K562 (cell line): ENCODE results near the gene PAPSS2. TPM values are rescaled to one million over a fixed set of nuclear protein-coding genes. Genes with fewer than 3 reads are reported as not detected.

Experiments
- ATAC-seq: fragments of 200-7000 bp; cut with Tn5 transposase; 3 replicates; pipeline ENCODE4 v1.9.1; 2020; ENCODE audit warnings: moderate library complexity
- BruUV-seq: library from RNA; stranded (reverse); fragments of 400-500 nt; replicated peaks from 2 replicates; lab custom pipeline; 2021; lab: Mats Ljungman, UMichigan
- CTCF ChIA-PET: fragments of 300-600 bp; formaldehyde crosslinking; extraction: SDS; loops from one replicate; lab custom pipeline; 2021; ENCODE audit warnings: low intra/inter-chr PET ratio; lab: Yijun Ruan, JAX
- POLR2A ChIA-PET: fragments of 300-600, 350-650 bp; sonication (Branson Sonifier 250); formaldehyde crosslinking; extraction: SDS; loops from one replicate; lab custom pipeline; 2021; ENCODE audit warnings: antibody characterized with exemption, inconsistent platforms; lab: Yijun Ruan, JAX
- DNase-seq, 4 experiments: peaks; one replicate each; pipeline versions ENCODE4 v3.0.0 to v3.0.0-alpha.2; 2011 to 2018; ENCODE audit warnings: low spot score in 3 of 4, mixed read lengths in 3 of 4; ENCODE audit errors: extremely low read depth in 1 of 4
- FAIRE-seq: peaks from 2 replicates; lab custom pipeline; 2011; peaks lifted over from hg19 to GRCh38; lab: Jason Lieb, UNC
- H2AFZ ChIP-seq: 2 replicates; pipeline ENCODE4 v1.6.0; 2011; ENCODE audit warnings: low read depth, low read length, control low read depth, inconsistent platforms
- H3K27ac ChIP-seq: fragments of 200-600 bp; 3 replicates; pipeline ENCODE4 v1.8.0; 2011; ENCODE audit warnings: low read depth, mild to moderate bottlenecking, control low read depth, inconsistent platforms, low read length, moderate library complexity, mixed read lengths; ENCODE audit errors: extremely low read depth
- H3K27me3 ChIP-seq, 2 experiments: fragments of 300-600 bp in 1 of 2; 2 replicates in 1 of 2; 3 replicates in 1 of 2; pipeline versions ENCODE4 v1.6.0 to v1.8.0; 2011; ENCODE audit warnings: inconsistent platforms in 2 of 2, low read length in 2 of 2, mild to moderate bottlenecking in 1 of 2, mixed read lengths in 1 of 2, moderate library complexity in 1 of 2; ENCODE audit not compliant: control insufficient read depth in 2 of 2, insufficient read depth in 2 of 2
- H3K36me3 ChIP-seq: fragments of 300-600 bp; 3 replicates; pipeline ENCODE4 v1.8.0; 2011; ENCODE audit warnings: mild to moderate bottlenecking, low read length, inconsistent platforms; ENCODE audit not compliant: control insufficient read depth, insufficient read depth
- H3K4me1 ChIP-seq, 2 experiments: fragments of 200-600 bp in 1 of 2; replicated peaks in 1 of 2; 2 replicates in 1 of 2; 3 replicates in 1 of 2; pipeline versions ENCODE4 v1.5.1 to v1.8.0; 2011; ENCODE audit warnings: inconsistent platforms in 2 of 2, low read length in 2 of 2, mild to moderate bottlenecking in 1 of 2, mixed read lengths in 1 of 2, moderate library complexity in 1 of 2; ENCODE audit not compliant: control insufficient read depth in 2 of 2, insufficient read depth in 2 of 2
- H3K4me2 ChIP-seq: 2 replicates; pipeline ENCODE4 v1.6.1; 2011; ENCODE audit warnings: low read length, control low read depth, inconsistent platforms, mixed read lengths; ENCODE audit not compliant: insufficient read depth
- H3K4me3 ChIP-seq: fragments of 200-600 bp; sonication (generic), shearing (Covaris generic); 2 replicates; pipeline ENCODE4 v1.5.1; 2016; ENCODE audit warnings: control low read depth, inconsistent platforms
- H3K79me2 ChIP-seq: fragments of 200-600 bp; 3 replicates; pipeline ENCODE4 v1.8.0; 2011; ENCODE audit warnings: low read length, inconsistent platforms; ENCODE audit not compliant: control insufficient read depth, insufficient read depth
- H3K9ac ChIP-seq, 2 experiments: 2 replicates each; pipeline versions ENCODE4 v1.6.0 to v1.6.1; 2011; ENCODE audit warnings: low read depth in 2 of 2, low read length in 2 of 2, control low read depth in 1 of 2, inconsistent platforms in 1 of 2, mild to moderate bottlenecking in 1 of 2, mixed read lengths in 1 of 2; ENCODE audit not compliant: insufficient read depth in 1 of 2
- H3K9me1 ChIP-seq: one replicate; pipeline ENCODE4 v1.6.0; 2011; ENCODE audit warnings: inconsistent platforms, mild to moderate bottlenecking, low read length, moderate library complexity; ENCODE audit not compliant: control insufficient read depth, insufficient read depth
- H3K9me3 ChIP-seq: replicated peaks from 2 replicates; pipeline ENCODE4 v1.5.1; 2011; ENCODE audit warnings: low read depth, low read length, inconsistent platforms; ENCODE audit not compliant: control insufficient read depth, insufficient read depth
- H4K20me1 ChIP-seq: replicated peaks from 2 replicates; pipeline ENCODE4 v1.6.1; 2011; ENCODE audit warnings: low read length, inconsistent platforms, mixed read lengths; ENCODE audit not compliant: control insufficient read depth, insufficient read depth
- CHAMP1 ChIP-seq: fragments of 450-650 bp; IDR thresholded peaks from 2 replicates; pipeline ENCODE4 v1.6.1; 2016; ENCODE audit warnings: mild to moderate bottlenecking
- CREM ChIP-seq: IDR thresholded peaks from 2 replicates; pipeline ENCODE4 v1.6.1; 2014; ENCODE audit warnings: antibody characterized with exemption, low read depth
- RBM15 ChIP-seq: fragments of 200-400 bp; formaldehyde crosslinking; IDR thresholded peaks from 2 replicates; pipeline ENCODE4 v1.6.1; 2018; ENCODE audit warnings: mild to moderate bottlenecking, low read length, moderate library complexity; ENCODE audit not compliant: insufficient read depth
- SIN3A ChIP-seq, 2 experiments: fragments of 150-350 bp in 1 of 2; IDR thresholded peaks; 2 replicates each; pipeline ENCODE4 v1.6.1; 2011 to 2016; ENCODE audit warnings: borderline replicate concordance in 2 of 2, low read depth in 2 of 2, low read length in 2 of 2, mild to moderate bottlenecking in 2 of 2, moderate library complexity in 2 of 2; ENCODE audit not compliant: control insufficient read depth in 1 of 2
- SIN3B ChIP-seq: fragments of 450-650 bp; IDR thresholded peaks from 2 replicates; pipeline ENCODE4 v1.6.1; 2017; ENCODE audit warnings: low read depth, mild to moderate bottlenecking, moderate library complexity
- ZNF277 ChIP-seq: fragments of 250-450 bp; sonication (Bioruptor Pico); IDR thresholded peaks from 2 replicates; pipeline ENCODE4 v1.8.0; 2022; ENCODE audit warnings: inconsistent platforms, mild to moderate bottlenecking, moderate library complexity, borderline replicate concordance
- WGBS: fragments of 100-300 bp; shearing (Covaris generic); methylation state at CpG from one replicate; pipeline ENCODE4 v1.1.6; 2016; ENCODE audit warnings: low coverage, mixed read lengths; ENCODE audit not compliant: insufficient coverage; ENCODE audit errors: missing lambda C conversion rate; 5-methylcytosine and 5-hydroxymethylcytosine counted together
- in situ Hi-C: fragments of 300-500 bp; cut with MboI; formaldehyde crosslinking; loops from 4 replicates; pipeline ENCODE4 v1.15.0; 2018; ENCODE audit warnings: inconsistent platforms, mixed read lengths
- intact Hi-C: fragments of 100-400 bp; cut with micrococcal nuclease; formaldehyde crosslinking; loops from 2 replicates; pipeline ENCODE4 v1.14.2; 2022
- polyA plus RNA-seq, 8 experiments: library from polyadenylated mRNA; depleted of rRNA in 4 of 8; stranded (reverse) in 5 of 8; unstranded in 3 of 8; fragments of >200 nt; fragmentation: Nextera tagmentation in 2 of 8; fragmentation: Illumina TruSeq in 1 of 8; extraction: Ambion mirVana in 2 of 8; extraction: Trizol in 1 of 8; gene quantifications; 2 replicates each; pipeline versions ENCODE4 v1.2.1 to v1.2.3, GENCODE V29; 2011 to 2014; ENCODE audit warnings: inconsistent platforms in 1 of 8, missing spikeins in 1 of 8
- total RNA-seq, 7 experiments: library from RNA; depleted of rRNA in 6 of 7; stranded (reverse); fragments of >200 nt in 6 of 7; fragmentation: Illumina TruSeq in 2 of 7; extraction: Trizol in 2 of 7; gene quantifications; 2 replicates each; pipeline versions ENCODE4 v1.2.1 to v1.2.3, GENCODE V29; 2011 to 2021; ENCODE audit warnings: low replicate concordance in 1 of 7

Gene PAPSS2
- total and polyA plus RNA-seq, 9 of the 15 experiments (the other 6 are each of a cell fraction or from before 2014, with no cell fraction given) = 0.01 to 0.29 TPM; not detected in 7

DNA sequence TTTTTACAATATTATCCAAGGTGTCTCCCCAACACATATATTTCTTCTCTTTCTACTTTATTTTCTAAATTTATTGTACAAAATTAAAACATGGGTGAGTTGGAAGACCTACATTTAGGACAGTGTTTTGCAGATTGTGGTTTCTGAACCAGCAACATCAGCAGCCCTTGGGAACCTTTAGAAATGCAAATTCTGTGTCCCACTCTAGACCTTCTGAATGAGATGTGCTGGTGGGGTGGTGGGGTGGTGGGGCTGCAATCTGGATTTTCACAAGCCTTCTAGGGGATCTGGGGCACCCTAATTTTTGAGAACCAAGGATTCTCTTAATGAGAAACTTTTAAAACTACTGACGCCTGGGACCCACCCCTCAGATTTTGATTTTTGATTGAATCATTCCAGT, 7.4 kb upstream of the PAPSS2 start (continued):
- TF ChIP-seq CHAMP1 = no peak
- TF ChIP-seq CREM = no peak
- no peak for TF ChIP-seq SIN3A (IDR thresholded peaks at IDR 0.05; ENCODE audit: borderline replicate concordance in 2 of 2, control insufficient read depth in 1 of 2, low read depth in 2 of 2, low read length in 2 of 2)

DNA sequence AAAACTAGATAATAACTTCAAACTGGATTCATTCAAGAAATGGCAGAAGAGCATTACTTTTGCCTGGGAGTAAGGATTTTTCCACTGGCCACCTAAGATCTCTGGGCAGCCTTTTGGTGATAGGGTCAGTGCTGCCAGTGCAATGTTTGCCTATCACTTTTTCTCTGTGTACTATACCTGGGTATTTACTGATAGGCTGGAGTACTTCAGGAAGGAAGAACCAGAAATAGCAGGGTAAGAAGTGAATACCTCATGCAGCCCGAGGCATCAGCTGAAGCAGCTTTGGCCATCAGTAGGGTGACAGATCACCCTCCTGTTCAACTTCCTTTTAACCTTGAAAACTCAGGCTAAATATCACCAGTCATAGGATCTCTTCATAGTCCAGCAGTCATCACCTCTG, 5.5 kb upstream of the PAPSS2 start:
- H3K9me1 ChIP-seq = no peaks in the 10 kb centered on the region
- no TSS peak for BruUV-seq
- H4K20me1 ChIP-seq = no peaks in the 10 kb centered on the region
- H3K4me2 ChIP-seq = no peak overlapping the region
- no peaks in the 10 kb centered on the region for H3K9me3 ChIP-seq
- H3K9ac ChIP-seq = no peak overlapping the region
- no peak overlapping the region for H3K27ac ChIP-seq
- H3K36me3 ChIP-seq = no peaks in the 10 kb centered on the region
- intact Hi-C loops (loop anchor here (5.0 kb wide), 1 partner anchor 107 kb away; no protein-coding TSS in a partner anchor), in situ Hi-C loops (no loop called here)
- POLR2A ChIA-PET = no interaction called here
- no peak for FAIRE-seq
- no peaks in the 10 kb centered on the region for H3K4me1 ChIP-seq
- no peak for ATAC-seq
- DNase-seq = no peak
- 0% methylated on average over 1 of the region's 1 CpG for WGBS
- H3K4me3 ChIP-seq = no peak overlapping the region
- H2AFZ ChIP-seq = no peak overlapping the region
- TF ChIP-seq ZNF277 (CRISPR knock-in tag) (no peak), RBM15 (no peak), SIN3B (no peak)
- TF ChIP-seq, all 486 proteins: peak for 0
- no peaks in the 10 kb centered on the region for H3K27me3 ChIP-seq
- no peaks in the 10 kb centered on the region for H3K79me2 ChIP-seq
- CTCF ChIA-PET = no interaction called here
